HG03565 (cell line): ENCODE data around the gene ZNF175.
A peak's percentile ranks its signal among the peaks of the same experiment; 100 is the strongest.

Experiments
- ATAC-seq: cut with Tn5 transposase; IDR thresholded peaks from one replicate; pipeline ENCODE4 v1.9.1; 2021; ENCODE audit warnings: mild to moderate bottlenecking, moderate library complexity; ENCODE audit not compliant: unreplicated experiment

The ZNF175 gene

GRCh38 chr19:51587264-51588191 is 16.4 kb downstream of the ZNF175 start:
- no peak for ATAC-seq

GRCh38 chr19:51589511-51589910 is 18.4 kb downstream of the ZNF175 start:
- ATAC-seq, result no peak

- no peak for ATAC-seq
Observed at GRCh38 chr19:51590441-51590840, 19.4 kb downstream of the ZNF175 start.

- no peak for ATAC-seq
Observed at GRCh38 chr19:51592521-51592920, 21.4 kb downstream of the ZNF175 start.

- ATAC-seq, result no peak
Observed at GRCh38 chr19:51593138-51593890, 22.2 kb downstream of the ZNF175 start.

- peak; percentile 99 for ATAC-seq
Observed at GRCh38 chr19:51593969-51594773, 23.1 kb downstream of the ZNF175 start.

GRCh38 chr19:51594774-51595109 is 23.7 kb downstream of the ZNF175 start:
- no peak for ATAC-seq

- ATAC-seq, result no peak
Observed at GRCh38 chr19:51595190-51596175, 24.4 kb downstream of the ZNF175 start.

- no peak for ATAC-seq
Observed at GRCh38 chr19:51598159-51598915, 27.3 kb downstream of the ZNF175 start.

GRCh38 chr19:51599084-51599483 is 28.0 kb downstream of the ZNF175 start:
- ATAC-seq, result no peak

- ATAC-seq, result no peak
Observed at GRCh38 chr19:51600940-51601580, 30.0 kb downstream of the ZNF175 start.

- ATAC-seq, result no peak
Observed at GRCh38 chr19:51602189-51602854, 31.2 kb downstream of the ZNF175 start.

GRCh38 chr19:51607077-51607476 is 36.0 kb downstream of the ZNF175 start:
- peak; percentile 83 for ATAC-seq

- no peak for ATAC-seq
Observed at GRCh38 chr19:51607920-51608562, 37.0 kb downstream of the ZNF175 start.

- no peak for ATAC-seq
Observed at GRCh38 chr19:51610576-51610975, 39.5 kb downstream of the ZNF175 start.

GRCh38 chr19:51614789-51615188 is 43.7 kb downstream of the ZNF175 start:
- no peak for ATAC-seq

GRCh38 chr19:51615991-51616390 is 44.9 kb downstream of the ZNF175 start:
- no peak for ATAC-seq

- ATAC-seq, result no peak
Observed at GRCh38 chr19:51621178-51621577, 50.1 kb downstream of the ZNF175 start.
